Stomach (tissue), 9 donors: ENCODE data around the gene ELAPOR2. TPM values are rescaled to one million over a fixed set of nuclear protein-coding genes. Genes with fewer than 3 reads are reported as not detected.

Experiments used
- DNase-seq, 2 donors: peaks; one replicate each; pipeline versions ENCODE4 v3.0.0 to v3.0.0-alpha.2; 2013 to 2019
- H3K27ac ChIP-seq, 5 donors: fragments of 200-600 bp in 4 of 5; sonication (generic) in 4 of 5; one replicate each; pipeline ENCODE4 v1.5.1; 2013 to 2019; ENCODE audit warnings: mild to moderate bottlenecking in 1 of 5, moderate library complexity in 1 of 5
- H3K27me3 ChIP-seq, 3 donors: fragments of 200-600 bp; sonication (generic); one replicate each; pipeline ENCODE4 v1.5.1; 2017 to 2019; ENCODE audit warnings: mixed run types in 1 of 3
- H3K36me3 ChIP-seq, 4 donors: fragments of 200-600 bp; sonication (generic); 1 replicate in 3 of 4; 2 replicates in 1 of 4; pipeline ENCODE4 v1.5.1; 2016 to 2019
- H3K4me1 ChIP-seq, 4 donors: fragments of 200-600 bp; sonication (generic); one replicate each; pipeline ENCODE4 v1.5.1; 2016 to 2019
- H3K4me3 ChIP-seq, 4 donors: fragments of 200-600 bp; sonication (generic) in 3 of 4; one replicate each; pipeline ENCODE4 v1.5.1; 2016 to 2019; ENCODE audit warnings: mild to moderate bottlenecking in 1 of 4
- H3K9me3 ChIP-seq, 4 donors: fragments of 200-600 bp; sonication (generic); one replicate each; pipeline ENCODE4 v1.5.1; 2016 to 2019
- CTCF ChIP-seq, 7 experiments: fragments of 450-650 bp in 4 of 7; fragments of 200-600 bp in 3 of 7; sonication (generic) in 3 of 7; IDR thresholded peaks; one replicate each; pipeline ENCODE4 v1.5.1; 2016 to 2019; ENCODE audit warnings: antibody characterized with exemption in 7 of 7, control low read depth in 2 of 7, mild to moderate bottlenecking in 1 of 7
- EP300 ChIP-seq: sonication (generic); formaldehyde crosslinking; IDR thresholded peaks from one replicate; pipeline ENCODE4 v1.6.1; 2017; ENCODE audit warnings: antibody characterized with exemption
- POLR2A ChIP-seq, 4 donors: fragments of 450-650 bp; IDR thresholded peaks; one replicate each; pipeline ENCODE4 v1.6.1; 2016; ENCODE audit warnings: antibody characterized with exemption in 4 of 4, control low read depth in 2 of 4, mild to moderate bottlenecking in 1 of 4, moderate library complexity in 1 of 4
- POLR2AphosphoS5 ChIP-seq, 3 donors: sonication (generic); formaldehyde crosslinking; IDR thresholded peaks; one replicate each; pipeline ENCODE4 v1.6.1; 2016; ENCODE audit warnings: antibody characterized with exemption in 3 of 3
- WGBS, 5 donors: extraction: QIAGEN DNeasy Blood & Tissue Kit in 3 of 5; methylation state at CpG; one replicate each; pipeline versions ENCODE4 v1.1.5 to v1.1.7; 2013 to 2018; 5-methylcytosine and 5-hydroxymethylcytosine counted together
- intact Hi-C: fragments of 100-400 bp; cut with DNase I; formaldehyde crosslinking; loops from one replicate; pipeline ENCODE4 v1.15.1; 2023; ENCODE audit warnings: low total_unique reads
- polyA plus RNA-seq, 3 donors: library from polyadenylated mRNA; stranded (reverse); fragments of 200-250 nt; gene quantifications; one replicate each; pipeline ENCODE4 v1.2.3, GENCODE V29; 2013
- total RNA-seq, 5 donors: library from RNA; depleted of rRNA; stranded (reverse); fragments of >200 nt; gene quantifications; one replicate each; pipeline versions ENCODE4 v1.1.0 to v1.2.3, GENCODE V29; 2014 to 2016
- donor health status: healthy with polysubstance abuse.
- donor health status: Bipolar disorder and iron deficiency.
- donor health status: healthy.

The ELAPOR2 gene
- total and polyA plus RNA-seq, 8 donors = 1.4 to 18.0 (median 3.3) TPM

DNA sequence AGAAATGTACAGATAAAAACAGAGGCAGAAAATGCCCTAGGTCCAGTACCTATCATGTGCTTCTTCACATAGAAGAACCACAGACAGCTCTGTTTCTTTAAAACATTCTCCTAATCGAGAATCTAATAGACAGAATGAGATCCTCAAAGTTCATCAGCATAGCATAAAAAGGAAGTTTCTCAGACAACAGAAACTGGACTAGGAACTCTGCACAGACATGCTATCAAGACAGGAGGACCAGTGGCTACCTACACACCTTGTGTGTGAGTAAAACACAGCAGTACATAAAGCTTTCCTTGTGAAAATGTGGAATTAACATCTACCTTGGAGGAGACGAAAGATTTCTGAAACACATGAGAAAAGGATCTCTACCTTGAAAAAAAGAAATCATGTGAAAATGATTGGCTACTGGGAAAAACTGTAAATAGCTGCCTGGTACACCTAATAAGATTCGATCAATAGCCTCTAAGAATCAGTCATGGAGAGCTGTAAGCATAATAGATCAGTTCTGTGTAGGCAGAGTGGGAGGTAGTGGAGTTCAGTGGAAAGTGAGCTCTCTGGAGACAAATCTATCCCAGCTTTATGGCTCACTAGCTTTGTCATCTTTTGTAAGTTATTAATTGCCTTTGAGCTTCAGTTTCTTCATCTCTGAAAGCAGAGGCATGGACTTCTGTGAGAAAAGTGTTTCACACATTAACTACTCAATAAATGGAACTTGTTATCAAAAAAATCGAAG, 26.7 kb downstream of the ELAPOR2 start:
- TF ChIP-seq POLR2AphosphoS5 (IDR thresholded peaks at IDR 0.05) = no peak
- no peak for TF ChIP-seq POLR2A (IDR thresholded peaks at IDR 0.05)
- TF ChIP-seq EP300 = no peak
- no peak for TF ChIP-seq CTCF (IDR thresholded peaks at IDR 0.05)
- intact Hi-C loops = no loop called here
- Histone ChIP-seq H3K27me3 (no peaks in the 10 kb centered on the region), H3K4me1 (no peaks in the 10 kb centered on the region), H3K9me3 (no peaks in the 10 kb centered on the region), H3K27ac (no peak overlapping the region), H3K4me3 (no peak overlapping the region), H3K36me3 (no peaks in the 10 kb centered on the region)
- WGBS, 5 donors = 69 to 80% (median 70%) methylated on average over 4 of the region's 4 CpGs
- DNase-seq = no peak

DNA sequence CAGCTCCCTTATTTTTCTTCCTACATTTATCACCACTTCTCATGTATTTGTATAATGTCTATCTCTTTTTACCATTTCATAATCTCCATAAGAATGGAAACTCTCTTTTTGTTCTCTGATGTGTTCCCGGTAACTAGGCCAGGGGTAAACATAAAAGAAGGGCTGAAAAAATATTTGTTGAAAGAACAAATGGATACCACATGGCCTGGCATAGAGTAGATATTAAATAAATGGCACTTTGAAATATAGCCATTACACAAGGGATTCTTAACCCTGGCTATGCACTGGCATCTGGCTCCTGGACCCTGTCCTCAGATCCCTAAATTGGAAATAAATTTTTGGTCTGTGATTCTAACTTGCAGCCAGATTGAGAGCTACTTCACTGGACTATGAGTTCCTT, 30.4 kb downstream of the ELAPOR2 start:
- Histone ChIP-seq H3K9me3 (no peaks in the 10 kb centered on the region), H3K27me3 (no peaks in the 10 kb centered on the region), H3K27ac (no peak overlapping the region), H3K36me3 (no peaks in the 10 kb centered on the region), H3K4me3 (no peak overlapping the region), H3K4me1 (no peaks in the 10 kb centered on the region)
- 31 to 53% (median 45%) methylated on average over 1 of the region's 1 CpG for WGBS, 5 donors
- no peak for TF ChIP-seq CTCF (IDR thresholded peaks at IDR 0.05)
- TF ChIP-seq POLR2A (IDR thresholded peaks at IDR 0.05) = no peak
- no peak for TF ChIP-seq POLR2AphosphoS5 (IDR thresholded peaks at IDR 0.05)
- TF ChIP-seq EP300 = no peak
- intact Hi-C loops = no loop called here
- no peak for DNase-seq

DNA sequence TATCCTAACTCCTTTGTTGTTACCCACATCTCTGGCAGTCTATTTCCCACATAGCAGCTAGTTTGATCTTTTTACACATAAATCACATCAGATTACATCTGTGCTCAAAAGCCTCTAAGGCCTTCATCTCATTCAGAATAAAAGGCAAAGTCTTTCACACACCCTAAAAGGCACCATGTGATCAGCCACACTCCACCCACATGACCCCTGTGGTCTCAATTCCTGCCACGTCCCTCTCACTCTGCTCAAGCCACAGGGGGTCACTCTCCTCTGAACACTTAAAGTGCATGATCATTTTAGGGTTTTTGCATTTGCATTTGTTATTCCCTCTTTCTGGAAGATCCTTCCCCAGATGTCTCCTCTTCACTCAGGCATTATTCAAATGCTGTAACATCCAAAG, 30.8 kb downstream of the ELAPOR2 start:
- H3K27me3 ChIP-seq = no peaks in the 10 kb centered on the region
- H3K36me3 ChIP-seq = no peaks in the 10 kb centered on the region
- H3K4me3 ChIP-seq = no peak overlapping the region
- no peak for DNase-seq
- intact Hi-C loops = no loop called here
- WGBS, 5 donors = 41 to 50% (median 42%) methylated on average over 1 of the region's 1 CpG
- TF ChIP-seq POLR2AphosphoS5 (IDR thresholded peaks at IDR 0.05) (no peak), EP300 (no peak), CTCF (IDR thresholded peaks at IDR 0.05) (no peak), POLR2A (IDR thresholded peaks at IDR 0.05) (no peak)
- no peaks in the 10 kb centered on the region for H3K4me1 ChIP-seq
- H3K9me3 ChIP-seq = no peaks in the 10 kb centered on the region
- no peak overlapping the region for H3K27ac ChIP-seq

- Histone ChIP-seq H3K4me3 (no peak overlapping the region), H3K4me1 (no peaks in the 10 kb centered on the region), H3K9me3 (no peaks in the 10 kb centered on the region), H3K27ac (no peak overlapping the region), H3K36me3 (no peaks in the 10 kb centered on the region), H3K27me3 (no peaks in the 10 kb centered on the region)
- intact Hi-C loops = no loop called here
- DNase-seq = no peak
- no peak for TF ChIP-seq POLR2AphosphoS5 (IDR thresholded peaks at IDR 0.05)
- TF ChIP-seq EP300 = no peak
- no peak for TF ChIP-seq CTCF (IDR thresholded peaks at IDR 0.05)
- TF ChIP-seq POLR2A (IDR thresholded peaks at IDR 0.05) = no peak
These were observed 31.6 kb downstream of the ELAPOR2 start for GRCh38 chr7:87027900-87028299.
